Ecto neural progenitor cell (in vitro differentiated cells): ENCODE measurements around the gene APOBEC3A.
"Not testable (repeated sequence)": the region's sequence is repeated elsewhere in the genome, so short reads cannot be mapped to it uniquely, and the experiment has no call there.

Source experiments
- DNase-seq: peaks from one replicate; pipeline ENCODE4 v3.0.0-alpha.2; 2018; ENCODE audit warnings: low spot score

Gene APOBEC3A

GRCh38 chr22:38943201-38943600 is 14.2 kb upstream of the APOBEC3A start:
- DNase-seq: no peak

- DNase-seq: no peak
Observed at GRCh38 chr22:38943882-38944281, 13.5 kb upstream of the APOBEC3A start.

- no peak for DNase-seq
Observed at GRCh38 chr22:38944653-38945052, 12.8 kb upstream of the APOBEC3A start.

DNA sequence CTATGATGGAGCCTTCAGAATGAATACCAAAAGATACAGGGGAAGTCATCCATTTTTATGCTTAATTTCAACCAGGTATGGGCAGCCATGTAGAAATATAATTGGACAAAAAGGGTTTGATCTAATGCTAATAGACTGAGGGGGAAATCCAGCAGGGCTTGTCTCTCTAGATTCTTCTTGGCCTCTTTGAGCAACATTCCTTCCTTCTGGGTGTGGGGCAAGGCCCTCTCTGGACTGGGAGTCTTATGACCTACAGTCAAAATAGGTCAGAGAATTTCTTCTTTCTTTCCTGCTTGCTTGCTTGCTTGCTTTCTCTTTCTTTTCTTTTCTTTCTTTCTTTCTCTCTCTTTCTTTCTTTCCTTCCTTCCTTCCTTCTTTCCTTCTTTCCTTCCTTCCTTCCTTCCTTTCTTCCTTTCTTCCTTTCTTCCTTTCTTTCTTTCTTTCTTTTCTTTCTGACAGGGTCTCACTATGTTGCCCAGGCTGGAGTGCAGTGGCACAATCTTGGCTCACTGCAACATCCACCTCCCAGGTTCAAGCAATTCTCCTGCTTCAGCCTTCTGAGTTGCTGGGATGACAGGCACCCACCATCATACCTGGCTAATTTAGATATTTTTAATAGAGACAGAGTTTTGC is 11.6 kb upstream of the APOBEC3A start:
- DNase-seq: not testable (repeated sequence)

- DNase-seq: peak; percentile 37
Observed at GRCh38 chr22:38946771-38947170, 10.6 kb upstream of the APOBEC3A start.

DNA sequence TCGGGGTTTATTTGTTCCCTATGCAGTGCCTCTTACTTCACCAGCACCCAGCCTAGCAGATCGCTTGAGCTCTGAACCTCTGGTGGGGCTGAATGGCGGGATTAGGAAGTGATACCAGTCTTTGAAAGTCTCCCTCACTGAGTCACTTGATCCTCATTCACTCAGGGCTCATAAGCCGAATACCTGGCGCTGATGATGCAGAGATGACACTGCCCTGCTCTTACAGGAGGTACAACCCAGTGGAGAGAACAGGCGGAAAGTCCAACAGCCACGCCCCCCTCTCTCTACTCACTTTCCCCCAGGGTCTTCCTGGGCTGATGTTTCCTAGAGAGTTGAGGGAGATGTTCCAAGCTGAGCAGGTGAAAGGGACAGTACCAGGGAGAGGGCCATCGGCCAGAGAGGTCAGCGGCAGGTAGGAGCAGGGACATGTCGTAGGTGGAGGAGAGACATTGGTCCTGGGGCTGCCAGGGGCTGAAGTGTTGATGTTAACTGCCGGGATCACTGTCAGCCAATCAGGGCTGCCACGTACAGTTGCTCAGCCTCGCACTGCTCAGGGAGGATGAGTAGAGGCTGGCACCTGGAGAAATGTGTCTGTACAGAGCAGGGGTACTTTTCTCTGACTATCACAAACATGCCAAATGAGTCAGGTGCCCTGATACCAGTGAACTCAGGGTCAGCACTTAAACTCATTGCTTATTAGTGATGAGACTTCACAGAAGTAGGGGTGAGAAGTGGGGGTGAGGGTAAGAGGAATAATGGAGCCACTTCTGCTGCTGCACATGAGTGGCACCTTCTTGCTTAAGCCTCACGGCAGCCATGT is 9.9 kb upstream of the APOBEC3A start:
- peak; percentile 44 for DNase-seq

GRCh38 chr22:38948181-38948940 is 9.0 kb upstream of the APOBEC3A start:
- peak; percentile 32 for DNase-seq

DNA sequence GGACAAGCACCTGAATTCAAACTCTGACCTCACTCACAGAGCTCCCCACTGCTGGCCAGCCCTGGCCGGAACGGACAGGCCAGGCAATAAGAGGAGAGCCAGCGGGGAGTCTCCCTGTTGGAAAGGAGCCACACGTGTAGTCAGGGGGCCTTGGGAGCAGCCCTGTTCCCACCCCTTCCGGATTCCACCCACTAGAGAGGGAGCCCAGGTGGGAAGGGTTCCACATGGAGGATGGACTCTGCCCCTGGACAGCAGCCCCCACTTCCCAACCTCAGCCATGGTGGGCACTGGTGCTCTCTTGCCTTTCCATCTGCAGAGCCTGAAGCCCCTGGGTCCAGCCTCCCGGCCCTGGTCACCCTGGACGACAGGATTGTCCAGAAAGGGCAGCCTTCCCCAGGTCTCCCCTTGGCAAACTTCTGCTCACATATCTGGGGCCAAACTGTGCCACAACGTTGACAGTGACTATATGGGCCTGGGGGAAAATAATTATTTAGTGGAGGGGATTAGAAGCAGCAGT is 7.5 kb upstream of the APOBEC3A start:
- DNase-seq: no peak

GRCh38 chr22:38950527-38951295 is 6.7 kb upstream of the APOBEC3A start:
- DNase-seq: no peak

GRCh38 chr22:38951734-38952133 is 5.7 kb upstream of the APOBEC3A start:
- DNase-seq: no peak

- DNase-seq: no peak
Observed at GRCh38 chr22:38952281-38952993, 5.0 kb upstream of the APOBEC3A start.

GRCh38 chr22:38953091-38953490 is 4.3 kb upstream of the APOBEC3A start:
- DNase-seq: peak; percentile 38

GRCh38 chr22:38953577-38954413 is 3.6 kb upstream of the APOBEC3A start:
- no peak for DNase-seq

DNA sequence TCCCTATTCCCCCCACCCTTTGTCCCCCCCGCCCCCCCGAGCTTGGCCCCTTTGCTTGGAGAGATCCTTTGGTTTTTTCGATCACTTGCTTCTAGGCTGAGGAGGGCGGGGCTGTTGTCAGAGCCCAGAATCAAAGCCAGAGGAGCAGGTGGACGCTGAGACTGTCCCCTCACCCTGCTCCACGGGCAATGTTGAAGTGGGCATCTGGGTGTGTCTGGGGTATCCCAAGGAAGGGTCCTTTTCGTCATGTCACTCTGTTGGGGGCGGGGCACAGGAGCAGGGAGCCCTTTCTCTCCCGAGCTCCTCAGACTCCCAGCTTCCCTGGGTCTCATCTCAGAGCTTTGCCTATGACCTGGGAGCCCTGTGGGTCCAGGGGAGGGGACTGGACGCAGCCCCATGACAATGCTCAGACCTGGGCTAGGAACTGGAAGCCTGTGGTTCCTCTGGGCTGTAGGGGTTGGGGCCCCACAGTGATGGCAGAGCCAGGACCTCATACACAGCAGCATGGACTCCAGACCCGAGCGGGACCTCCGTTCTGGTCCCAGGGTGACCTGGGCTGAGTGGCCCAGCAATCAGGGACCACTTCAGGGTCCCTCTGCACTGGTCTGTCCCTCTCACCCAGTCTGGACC is 2.9 kb upstream of the APOBEC3A start:
- peak; percentile 40 for DNase-seq

- peak; percentile 34 for DNase-seq
Observed at GRCh38 chr22:38955250-38955905, 2.0 kb upstream of the APOBEC3A start.

GRCh38 chr22:38955926-38956325 is 1.5 kb upstream of the APOBEC3A start:
- peak; percentile 34 for DNase-seq

DNA sequence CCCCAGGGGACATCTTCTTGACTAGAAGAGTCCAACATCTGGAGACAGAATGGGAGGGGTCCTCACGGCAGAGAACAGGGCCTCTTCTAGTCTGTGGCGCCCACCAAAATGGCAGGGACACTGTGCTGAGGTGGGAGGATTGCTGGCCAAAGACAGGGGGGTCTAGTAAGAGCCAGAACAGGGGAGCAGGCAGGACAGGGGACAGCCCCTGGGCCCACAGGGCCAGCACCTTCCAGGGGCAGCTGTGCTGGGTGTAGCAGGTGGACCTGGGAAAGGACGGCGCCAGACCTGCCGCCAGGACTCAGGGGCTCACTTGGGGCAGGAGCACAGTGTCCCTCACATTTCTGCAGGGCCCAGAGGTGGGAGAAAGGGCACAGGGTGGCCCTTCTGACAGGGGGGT is 858 bp upstream of the APOBEC3A start:
- peak; percentile 39 for DNase-seq

DNA sequence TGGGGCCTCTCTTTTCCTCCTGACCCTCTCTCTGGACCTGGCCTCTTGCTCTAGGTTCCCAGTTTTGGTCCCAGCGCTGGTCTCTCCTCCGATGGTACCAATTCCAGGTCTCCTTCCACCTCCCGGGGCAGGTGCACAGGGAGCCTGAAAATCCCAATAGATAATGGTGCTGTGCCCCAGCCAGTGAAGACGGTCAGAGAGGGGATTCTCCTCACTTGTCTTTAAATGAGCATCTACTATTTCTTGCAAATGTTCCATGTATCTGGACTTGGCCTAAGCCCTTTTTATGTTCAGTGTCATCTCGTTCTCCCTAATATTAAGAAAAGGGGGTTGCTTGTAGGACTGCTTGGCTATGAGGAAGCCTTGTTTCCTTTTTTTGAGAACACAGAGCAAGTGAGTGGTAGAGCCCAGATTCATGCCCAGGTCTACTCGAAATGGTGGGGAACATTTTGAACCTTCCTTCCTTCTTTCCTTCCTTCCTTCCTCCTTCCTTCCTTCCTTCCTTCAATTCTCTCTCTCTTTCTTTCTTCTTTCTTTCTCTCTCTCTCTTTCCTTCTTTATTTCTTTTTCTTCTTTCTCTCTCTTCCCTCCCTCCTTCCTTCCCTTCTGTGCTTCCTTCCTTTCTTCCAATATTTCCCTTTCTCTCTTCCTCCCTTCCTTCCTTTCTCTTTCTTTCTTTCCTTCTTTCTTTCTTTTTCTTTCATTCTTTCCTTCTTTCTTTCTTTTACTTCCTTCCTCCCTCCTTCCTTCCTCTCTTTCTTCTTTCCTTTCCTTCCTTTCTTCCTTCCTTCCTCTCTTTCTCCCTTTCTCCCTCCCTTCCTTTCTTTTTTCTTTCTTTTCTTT is 620 bp downstream of the APOBEC3A start:
- no peak for DNase-seq
